NCI-H510A treated with DMSO at 0.1 percent for 48 hours (cell line): ENCODE results near the gene CTBP2.

Source experiments
- DNase-seq: peaks from one replicate; lab custom pipeline; 2025; lab: John Stamatoyannopoulos, UW

The CTBP2 gene

DNA sequence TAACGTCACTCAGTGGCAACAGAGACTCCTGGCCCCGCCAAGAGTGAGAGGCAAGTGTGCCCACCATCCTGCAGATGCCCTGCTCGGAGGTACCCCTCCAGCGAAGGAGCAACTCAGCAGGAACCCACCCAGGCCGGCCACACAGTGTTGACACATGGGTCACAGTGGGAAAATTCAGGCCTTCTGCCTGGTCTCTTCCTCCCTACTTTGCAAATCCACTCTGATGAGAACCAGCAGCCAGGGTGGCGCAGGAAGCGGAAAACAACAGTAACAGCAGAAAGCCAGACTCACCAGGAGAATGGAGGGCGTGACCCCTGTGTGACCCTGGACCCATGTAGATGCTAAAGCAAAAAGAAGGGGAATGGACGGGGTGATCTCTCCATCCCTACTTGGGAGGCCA, 53.8 kb downstream of the CTBP2 start:
- no peak for DNase-seq

DNA sequence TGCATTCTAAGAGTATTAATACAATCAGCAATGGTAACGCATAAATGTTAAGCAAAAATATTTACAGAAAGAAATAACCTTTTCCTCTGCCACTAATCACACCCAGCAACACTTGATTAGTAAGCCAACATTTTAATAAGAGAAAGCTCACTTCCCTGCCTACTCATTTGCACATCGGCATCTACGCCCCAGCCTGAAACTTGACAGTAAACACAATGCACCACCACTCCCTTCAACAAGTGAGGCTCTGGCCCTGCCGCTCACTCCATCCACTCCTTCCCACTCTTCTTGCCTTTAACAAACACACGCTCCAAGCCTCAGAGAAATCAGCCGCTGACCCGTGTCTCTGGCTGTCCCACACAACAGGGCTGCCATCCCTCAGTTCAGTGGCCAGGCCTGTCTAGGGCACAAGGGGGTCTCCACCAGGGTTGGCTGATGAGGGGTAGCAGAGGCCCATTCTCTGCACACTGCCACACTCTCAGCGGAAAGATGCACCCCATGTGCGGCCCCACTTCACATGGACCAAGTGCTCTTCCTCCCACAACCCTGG, 54.6 kb downstream of the CTBP2 start:
- DNase-seq: no peak

DNA sequence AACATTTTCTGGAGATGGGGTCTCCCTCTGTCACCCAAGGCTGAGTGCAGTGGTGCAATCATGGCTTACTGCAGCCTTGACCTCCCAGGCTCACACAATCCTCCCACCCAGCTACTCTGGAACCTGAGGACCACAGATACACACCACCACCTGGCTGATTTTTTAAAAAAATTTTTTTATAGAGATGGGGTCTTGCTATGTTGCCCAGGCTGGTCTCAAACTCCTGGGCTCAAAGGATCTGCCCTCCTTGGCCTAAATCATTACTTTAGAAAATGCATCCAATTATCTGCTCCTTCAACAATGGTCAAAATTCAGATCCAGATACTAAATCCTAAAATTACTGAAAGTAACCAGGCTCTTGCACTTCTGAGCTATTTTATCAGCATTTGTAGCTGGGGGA, 55.2 kb downstream of the CTBP2 start:
- DNase-seq: no peak

DNA sequence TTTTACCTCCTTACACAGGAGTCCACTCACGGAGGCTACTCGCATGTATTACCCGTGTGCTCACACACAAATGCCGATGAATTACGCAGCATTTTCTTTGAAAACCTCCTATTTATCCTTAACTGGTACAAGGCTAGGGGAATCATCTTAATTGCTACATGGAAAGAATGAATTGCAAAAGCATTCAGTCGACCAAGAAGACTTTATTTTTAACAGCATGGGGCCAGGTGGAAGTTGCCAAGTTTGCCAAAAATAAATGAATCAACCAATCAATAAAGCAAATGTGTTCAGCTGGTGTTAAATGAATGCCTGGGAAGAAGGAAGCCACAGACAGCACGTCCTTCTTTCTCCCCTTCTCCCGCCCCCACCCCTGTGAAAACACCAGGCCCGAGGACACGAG, 55.8 kb downstream of the CTBP2 start:
- DNase-seq: no peak

DNA sequence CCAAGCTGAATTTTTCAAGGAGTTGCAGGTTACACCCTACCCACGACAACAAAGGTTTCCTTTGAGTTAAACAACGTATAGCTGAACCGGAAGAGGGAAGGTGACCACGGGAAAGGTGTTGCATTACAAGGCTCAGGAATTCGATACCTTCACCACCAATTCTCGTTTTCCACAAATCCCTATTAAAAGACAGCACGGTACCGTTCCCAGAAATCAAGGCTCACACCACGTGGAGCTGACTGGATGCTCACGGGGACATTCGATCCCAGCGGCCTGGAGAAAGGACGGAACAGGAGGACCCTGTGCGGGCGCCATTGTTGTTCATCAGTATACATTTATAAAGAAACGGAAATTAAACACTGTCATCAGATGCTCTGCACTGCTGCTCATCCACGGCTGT, 56.4 kb downstream of the CTBP2 start:
- DNase-seq: peak; percentile 15

DNA sequence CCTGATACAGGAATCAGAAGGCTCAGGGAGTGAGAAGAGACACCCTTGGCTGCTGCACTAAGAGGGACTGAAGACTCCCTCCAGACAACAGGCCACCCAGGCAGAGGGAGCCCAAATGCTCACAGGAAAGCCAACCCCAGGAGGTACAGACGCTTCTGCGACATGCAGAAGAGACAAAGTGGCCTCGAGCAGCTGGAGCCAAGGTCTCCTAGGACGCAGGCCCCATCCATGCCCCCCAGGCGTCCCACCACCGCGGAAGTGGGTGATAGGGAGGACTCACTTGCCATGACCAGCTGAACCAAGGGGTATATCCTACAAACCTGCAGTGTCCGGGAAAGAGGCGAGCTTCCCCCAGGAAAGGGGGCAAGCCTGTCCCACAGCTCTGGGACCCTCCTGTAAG, 56.9 kb downstream of the CTBP2 start:
- no peak for DNase-seq

DNA sequence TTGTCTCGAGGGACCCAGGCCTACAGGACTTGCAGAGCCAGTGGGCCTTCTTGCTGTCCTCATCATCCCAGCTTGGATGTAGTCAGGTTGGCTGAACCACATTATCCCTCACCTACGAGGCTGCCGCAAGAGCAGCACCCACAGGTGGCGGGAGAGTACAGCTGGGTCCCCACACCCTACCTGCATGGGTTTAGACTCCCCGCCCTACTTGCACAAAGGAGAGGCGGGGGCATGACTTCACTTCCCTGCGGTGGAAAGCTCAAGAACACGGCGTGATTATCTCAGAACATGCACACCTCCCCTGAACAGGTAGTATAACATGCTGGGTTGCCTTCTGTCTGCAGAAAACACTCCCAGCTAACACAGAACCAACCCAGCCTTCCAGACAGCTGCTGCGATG, 57.5 kb downstream of the CTBP2 start:
- DNase-seq: peak; percentile 26

DNA sequence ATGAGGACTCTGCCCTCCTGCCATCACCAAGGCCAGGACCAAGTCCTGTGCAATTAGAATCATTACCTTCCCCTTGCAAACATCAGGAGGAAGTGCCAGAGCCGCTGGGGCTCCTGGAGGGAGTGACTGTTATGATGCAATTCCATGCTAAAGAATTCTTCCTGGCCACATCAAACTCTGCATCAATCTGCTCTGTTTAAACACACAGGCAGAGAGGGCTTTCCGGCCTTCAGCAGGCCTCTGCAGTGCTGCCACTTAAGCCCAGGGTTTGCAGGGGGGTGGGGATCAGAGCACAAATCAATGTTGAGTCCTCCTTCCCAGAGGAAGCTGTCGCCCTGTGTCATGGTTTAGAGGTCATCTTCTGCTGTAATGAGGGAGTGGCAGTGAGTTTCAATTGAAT, 58.1 kb downstream of the CTBP2 start:
- peak; percentile 9 for DNase-seq

DNA sequence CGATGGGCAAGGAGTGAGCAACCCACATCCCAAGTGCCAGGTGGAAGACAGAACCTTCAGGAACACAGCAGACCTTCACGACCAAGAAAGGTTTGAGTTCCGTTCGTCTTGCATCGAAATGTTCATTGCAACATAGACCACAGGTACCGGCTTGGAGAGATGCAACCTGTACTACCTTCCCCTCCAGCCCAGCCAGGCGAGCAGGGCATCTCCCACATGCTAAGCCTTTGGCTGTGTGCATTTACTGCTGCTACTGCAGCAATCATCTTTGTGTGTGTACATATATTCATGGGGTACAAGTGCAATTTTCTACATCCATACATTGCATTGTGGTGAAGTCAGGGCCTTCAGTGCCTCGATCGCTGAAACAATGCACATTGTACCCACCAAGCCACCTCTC, 58.8 kb downstream of the CTBP2 start:
- no peak for DNase-seq

DNA sequence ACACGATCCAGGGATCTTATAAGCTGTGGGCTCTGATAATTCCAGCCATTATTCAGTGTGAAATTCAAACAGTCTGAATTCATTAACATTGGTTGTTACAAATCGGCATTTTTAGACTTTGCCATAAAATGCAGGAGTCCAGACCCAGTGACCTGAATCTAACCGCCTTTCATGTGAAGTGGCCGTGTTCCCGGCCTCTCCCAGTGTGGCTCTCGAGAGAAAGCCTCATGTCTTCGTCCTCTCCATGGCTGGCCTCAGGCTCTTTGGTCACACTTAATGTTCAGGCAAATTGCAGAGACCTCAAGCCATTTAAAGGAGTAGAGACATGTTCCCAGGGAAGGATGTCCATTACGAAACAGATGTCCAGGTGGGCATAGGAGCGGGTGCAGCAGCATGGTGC, 59.3 kb downstream of the CTBP2 start:
- no peak for DNase-seq

DNA sequence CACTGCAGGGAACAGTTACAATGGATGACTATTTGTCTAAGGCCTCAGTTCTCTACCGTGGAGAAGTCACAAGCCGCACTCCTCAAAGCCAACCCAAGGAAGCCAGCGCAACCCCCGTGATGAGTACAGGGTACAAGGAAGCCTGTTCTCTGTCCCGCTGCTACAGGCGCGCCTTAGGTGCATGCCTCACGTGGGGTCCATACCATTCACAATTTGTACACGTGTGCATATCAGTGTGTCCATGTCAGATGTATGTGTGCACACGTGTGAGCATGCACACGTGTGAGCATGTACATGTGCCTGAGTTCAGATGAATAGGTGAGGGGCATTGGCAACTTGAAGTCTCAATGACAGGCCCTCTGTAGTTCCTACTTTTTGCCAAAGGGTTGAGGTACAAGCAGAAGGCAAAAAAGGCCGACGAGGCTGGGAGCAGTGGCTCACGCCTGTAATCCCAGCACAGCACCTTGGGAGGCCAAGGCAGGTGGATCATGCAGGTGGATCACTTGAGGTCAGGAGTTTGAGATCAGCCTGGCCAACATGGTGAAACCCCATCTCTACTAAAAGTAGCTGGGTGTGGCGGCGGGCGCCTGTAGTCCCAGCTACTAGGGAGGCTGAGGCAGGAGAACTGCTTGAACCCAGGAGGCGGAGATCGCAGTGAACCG, 62.8 kb downstream of the CTBP2 start:
- DNase-seq: no peak

DNA sequence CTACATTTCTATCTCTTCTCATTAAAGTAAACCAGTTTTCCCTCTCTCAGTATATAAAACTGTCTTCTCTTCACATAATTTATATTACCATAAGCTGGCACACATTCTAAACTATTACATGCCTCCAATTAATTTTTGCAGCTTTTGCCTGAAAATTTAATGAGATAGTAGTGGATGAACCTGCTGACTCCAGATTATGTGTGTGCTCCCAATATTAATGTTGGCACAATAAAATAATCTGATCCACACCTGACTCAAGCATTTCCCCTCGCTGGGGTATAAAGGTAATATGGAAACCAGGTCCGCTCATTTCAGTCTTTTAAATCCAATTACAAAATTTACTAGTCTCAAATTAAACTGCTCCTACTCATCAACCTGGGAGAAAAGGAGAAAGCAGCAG, 63.4 kb downstream of the CTBP2 start:
- no peak for DNase-seq

DNA sequence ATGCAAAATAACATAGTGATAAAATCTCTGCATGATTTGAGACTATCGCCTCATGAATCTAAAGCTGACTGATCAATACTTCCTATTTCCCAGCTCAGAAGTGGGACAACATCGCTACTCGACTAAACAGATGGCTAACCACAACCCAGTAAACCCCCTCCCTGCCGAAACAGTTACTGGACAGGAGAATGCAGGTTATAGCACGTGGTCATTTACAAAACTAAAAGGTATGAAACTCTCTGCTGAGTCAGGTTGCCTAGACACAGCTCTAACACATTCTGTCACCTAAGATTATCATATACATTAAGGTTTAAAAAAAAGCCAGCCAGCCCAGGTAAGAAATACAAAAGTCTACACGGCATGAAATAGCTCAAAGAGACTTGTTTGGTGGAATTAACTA, 64.0 kb downstream of the CTBP2 start:
- DNase-seq: no peak

DNA sequence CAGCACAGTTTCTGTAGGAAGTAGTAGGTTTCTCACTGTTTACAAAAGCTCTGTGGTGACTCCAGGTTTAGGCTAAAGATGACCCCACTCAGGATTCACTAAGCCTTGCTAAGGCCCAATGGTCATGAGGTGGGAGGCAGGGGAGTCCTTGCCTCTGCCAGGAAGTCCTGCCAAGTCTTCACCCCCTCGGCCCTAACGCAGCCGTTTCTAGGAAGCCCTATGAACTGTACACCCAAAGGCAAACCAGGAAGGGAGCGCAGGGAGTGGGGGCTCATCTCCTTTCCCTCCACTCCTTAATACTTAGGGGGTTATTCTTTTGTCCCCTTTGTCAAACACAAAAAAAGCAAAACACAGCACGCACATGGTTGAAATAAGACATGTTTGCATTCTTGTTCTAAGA, 64.6 kb downstream of the CTBP2 start:
- no peak for DNase-seq

DNA sequence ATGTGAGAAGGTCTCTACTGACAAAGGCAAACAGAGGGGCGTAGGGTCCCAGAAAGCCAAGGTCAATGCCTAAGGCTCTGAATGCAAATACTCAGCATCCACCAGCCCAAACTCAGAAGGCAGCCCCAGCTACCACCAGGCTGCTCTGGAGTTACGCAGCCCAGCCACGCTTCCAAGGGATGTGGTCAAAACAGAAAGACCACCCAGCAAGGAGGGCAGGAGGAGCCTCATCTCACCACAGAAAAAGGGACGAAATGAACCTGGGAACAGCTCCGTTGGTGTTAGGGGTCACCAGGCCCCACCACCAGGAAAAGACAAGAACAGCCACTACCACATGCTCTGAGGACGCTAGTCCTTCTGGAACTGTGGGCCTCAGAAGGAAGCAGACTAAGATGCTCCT, 65.1 kb downstream of the CTBP2 start:
- no peak for DNase-seq

DNA sequence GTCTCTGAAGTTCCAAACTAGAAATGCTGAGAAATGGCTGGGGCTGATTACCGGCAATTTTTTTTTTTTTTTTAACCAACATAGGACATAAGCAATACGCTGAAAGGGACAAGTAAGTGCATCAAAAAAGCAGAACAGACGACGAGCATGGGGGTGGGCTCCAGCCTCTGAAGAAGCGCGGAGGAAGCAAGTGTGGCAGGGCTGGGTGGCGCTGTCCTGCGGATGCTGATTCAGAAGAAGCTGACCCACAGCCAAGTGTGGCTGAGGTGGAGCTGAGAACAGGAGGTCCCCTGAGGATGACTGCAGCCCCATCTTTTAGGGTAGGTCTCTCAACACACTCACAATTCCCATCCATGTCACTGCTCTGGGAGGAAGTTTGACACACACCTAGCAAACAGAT, 65.6 kb downstream of the CTBP2 start:
- DNase-seq: no peak

DNA sequence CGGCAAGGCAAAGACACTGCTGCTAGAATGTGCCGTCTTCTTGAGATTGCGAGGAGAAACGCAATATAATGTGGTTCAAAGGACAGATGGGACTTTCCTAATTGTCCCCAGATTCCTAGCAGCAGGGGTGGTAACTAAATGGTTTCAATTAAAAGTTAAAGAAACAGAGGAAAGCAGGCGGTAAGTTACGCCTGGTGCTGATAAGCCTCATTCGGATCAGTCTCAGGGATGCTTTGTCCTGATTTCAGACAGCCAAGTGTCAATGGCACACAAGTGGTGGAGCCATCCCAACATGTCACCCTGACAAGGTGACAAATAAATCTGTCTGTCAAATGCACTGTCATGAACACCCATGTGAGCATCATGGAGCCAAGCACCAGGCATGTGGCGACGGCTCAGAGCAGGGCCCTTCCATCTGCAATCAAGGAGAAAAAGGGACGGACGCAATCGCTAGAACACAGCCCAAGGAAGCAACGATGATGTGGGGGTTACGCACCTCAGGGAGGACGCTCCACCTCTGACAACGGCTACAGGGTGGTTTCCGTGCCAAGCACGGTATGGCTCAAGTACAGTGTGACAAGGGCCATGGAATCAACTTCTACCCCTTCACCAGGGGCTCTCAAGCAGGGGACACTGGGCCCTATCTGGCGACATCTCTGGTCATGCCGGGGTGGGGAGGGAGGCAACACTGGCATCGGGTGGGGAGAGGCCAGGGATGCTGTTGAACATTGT, 66.2 kb downstream of the CTBP2 start:
- no peak for DNase-seq

DNA sequence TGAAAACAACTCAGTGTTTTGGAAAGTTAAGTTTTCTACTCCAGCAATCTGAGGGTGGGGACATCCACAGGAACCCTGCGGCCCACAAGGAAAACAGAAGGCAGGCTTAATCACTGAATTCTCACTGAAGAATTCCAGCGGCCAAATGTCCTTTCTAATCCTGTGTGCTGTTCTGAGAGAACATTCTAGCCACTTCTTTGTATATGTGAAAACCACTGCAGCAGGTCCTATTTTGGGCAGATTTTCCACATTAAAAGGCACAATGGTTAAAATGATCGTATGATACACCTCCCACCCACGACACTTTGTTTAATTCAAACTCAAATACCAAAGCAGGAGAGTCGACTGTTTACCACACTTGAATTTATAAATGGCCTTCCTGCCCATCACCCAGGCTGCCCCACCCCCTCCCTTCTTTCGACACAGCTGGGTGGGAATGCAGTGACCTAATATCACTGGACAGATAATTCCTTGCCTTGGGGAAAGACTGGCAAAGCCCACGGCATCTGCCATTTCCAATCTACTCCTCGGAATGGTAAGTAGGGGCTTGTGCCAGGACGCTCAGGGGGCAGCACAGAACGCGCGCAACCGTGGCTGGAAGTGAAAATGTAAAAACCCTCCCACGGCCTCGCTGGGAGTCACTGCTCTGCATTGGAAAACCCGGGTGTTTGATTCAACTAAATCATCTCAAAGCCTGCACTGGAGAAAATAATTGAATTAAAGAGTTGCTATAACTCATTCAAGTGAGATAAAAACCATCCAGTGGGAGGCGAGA, 67.0 kb downstream of the CTBP2 start:
- peak; percentile 6 for DNase-seq

DNA sequence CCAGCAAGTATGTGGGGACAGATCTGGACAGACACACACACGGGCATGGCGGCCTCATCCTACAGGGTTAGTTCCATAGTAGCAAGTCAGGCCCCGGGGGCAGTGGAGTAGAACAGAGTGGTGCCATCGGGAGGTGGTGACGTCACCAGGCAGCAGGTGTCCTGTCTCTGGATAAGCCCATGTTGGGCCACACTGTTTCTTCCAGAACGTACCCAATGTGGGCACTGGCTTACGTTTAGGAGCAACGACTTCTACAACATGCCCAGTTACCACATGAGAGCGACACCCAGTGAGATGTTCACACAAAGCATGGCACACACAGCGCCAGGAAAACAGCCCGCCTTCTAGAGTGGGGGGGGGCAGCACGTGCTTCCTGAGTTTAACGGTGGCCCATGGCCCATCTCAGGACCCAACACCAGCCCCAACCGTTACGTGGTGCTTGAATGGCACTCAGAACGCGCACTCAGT, 67.8 kb downstream of the CTBP2 start:
- peak; percentile 8 for DNase-seq

DNA sequence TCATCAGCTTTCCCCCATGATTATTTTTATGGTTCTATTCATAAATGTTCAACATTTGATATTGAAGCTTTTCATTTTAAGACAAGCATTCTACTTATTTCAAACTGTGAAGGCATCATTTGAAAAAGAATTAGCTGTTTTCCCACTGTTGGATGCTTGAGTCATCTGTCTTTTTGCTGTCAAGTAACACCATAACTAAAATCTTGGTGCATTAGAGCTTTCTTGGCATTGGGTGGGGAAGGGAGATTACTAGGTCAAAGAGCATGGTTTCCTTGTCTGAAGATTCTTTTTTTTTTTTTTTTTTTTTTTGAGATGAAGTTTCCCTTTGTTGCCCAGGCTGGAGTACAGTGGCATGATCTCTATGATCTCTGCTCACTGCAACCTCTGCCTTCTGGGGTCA, 68.5 kb downstream of the CTBP2 start:
- DNase-seq: no peak

DNA sequence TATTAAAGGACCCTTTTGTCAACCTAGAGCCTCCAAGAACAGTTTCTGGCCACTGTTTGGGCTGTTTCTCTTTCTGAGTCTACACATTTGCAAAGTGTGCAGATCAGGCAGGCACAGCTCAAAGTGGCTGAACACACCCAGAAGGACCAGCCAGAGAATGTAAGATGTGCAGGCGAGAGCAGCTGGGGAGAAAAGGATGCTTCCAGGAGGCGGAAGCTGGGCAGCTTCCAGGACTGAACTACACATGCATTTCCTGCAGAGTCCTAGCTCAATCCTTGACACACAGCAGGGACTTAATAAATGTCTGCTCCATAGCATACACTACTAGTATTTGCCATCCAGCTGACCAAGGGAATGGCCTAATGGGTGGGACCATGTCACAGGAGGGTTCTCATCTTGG, 70.9 kb downstream of the CTBP2 start:
- no peak for DNase-seq

DNA sequence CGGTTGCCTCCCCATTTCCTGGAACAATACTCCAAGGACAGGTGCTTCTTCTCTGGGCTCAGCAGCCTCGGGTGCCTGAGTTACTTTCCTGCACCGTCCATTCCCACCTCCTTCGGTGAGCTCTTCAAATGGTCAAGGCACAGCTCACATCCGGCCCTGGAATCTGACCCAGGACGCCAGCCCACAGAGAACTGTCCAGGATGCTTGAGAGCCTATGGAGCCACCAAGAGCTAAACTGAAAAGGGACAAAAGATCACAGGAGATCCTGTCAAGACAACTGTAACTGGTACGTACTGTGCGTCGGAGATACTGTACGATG, 72.5 kb downstream of the CTBP2 start:
- DNase-seq: no peak
